Measurements from ENCODE around the gene RTTN. TPM values are rescaled to one million over a fixed set of nuclear protein-coding genes. Genes with fewer than 3 reads are reported as not detected.

RTTN gene
- total and polyA plus RNA-seq, 4 donors, result 1.1 to 14.3 (median 8.8) TPM

DNA sequence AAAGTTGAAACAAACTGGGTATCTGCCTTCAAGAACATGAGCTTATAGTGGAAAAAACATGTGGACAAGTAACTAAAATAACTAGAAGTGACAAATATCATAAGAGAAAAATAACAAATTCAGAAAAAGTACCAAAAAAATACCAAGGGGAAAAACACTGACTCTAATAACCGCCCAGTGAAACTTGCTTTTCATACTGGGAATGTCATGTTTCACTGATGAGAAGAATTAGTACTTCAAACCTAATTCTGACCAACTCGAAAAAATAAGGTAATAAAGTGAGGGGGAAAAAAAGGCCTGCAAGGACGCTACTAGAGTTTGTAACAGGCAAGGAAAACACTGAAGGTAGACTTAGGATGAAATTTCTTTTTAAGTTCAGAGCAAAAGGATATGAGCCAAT lies 83.6 kb downstream of the RTTN start:
- Histone ChIP-seq H3K9me3 (ENCODE audit: control insufficient read depth in 4 of 4, low read length in 3 of 4) (no peaks in the 10 kb centered on the region), H3K27ac (ENCODE audit: low read depth in 1 of 2, low read length in 2 of 2) (no peak overlapping the region), H3K36me3 (ENCODE audit: control insufficient read depth in 4 of 4, insufficient read depth in 3 of 4, low read depth in 1 of 4, low read length in 3 of 4) (peaks cover 0 to 17% (median 10%) of the 10 kb centered on the region in 4 donors), H3K9ac (ENCODE audit: low read depth in 1 of 2, low read length in 2 of 2) (no peak overlapping the region), H3K4me3 (ENCODE audit: low read depth in 1 of 3, low read length in 3 of 3) (no peak overlapping the region), H3K4me1 (ENCODE audit: control insufficient read depth in 4 of 4, insufficient read depth in 4 of 4, low read length in 3 of 4) (no peaks in the 10 kb centered on the region), H3K27me3 (ENCODE audit: control insufficient read depth in 4 of 4, insufficient read depth in 4 of 4, low read length in 3 of 4) (no peaks in the 10 kb centered on the region)
- TF ChIP-seq, protein P1, sequence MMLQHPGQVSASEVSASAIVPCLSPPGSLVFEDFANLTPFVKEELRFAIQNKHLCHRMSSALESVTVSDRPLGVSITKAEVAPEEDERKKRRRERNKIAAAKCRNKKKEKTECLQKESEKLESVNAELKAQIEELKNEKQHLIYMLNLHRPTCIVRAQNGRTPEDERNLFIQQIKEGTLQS (IDR thresholded peaks at IDR 0.05), result no peak
- TF ChIP-seq HNF4G (IDR thresholded peaks at IDR 0.05), result no peak
- TF ChIP-seq EGR1 (IDR thresholded peaks at IDR 0.05; ENCODE audit: low read depth in 2 of 2), result no peak
- TF ChIP-seq RAD21 (IDR thresholded peaks at IDR 0.05), result no peak
- TF ChIP-seq FOXA2 (IDR thresholded peaks at IDR 0.05), result no peak
- TF ChIP-seq SP1 (IDR thresholded peaks at IDR 0.05), result no peak
- TF ChIP-seq YY1 (IDR thresholded peaks at IDR 0.05), result no peak
- TF ChIP-seq RXRA (IDR thresholded peaks at IDR 0.05), result no peak
- TF ChIP-seq, protein P2, sequence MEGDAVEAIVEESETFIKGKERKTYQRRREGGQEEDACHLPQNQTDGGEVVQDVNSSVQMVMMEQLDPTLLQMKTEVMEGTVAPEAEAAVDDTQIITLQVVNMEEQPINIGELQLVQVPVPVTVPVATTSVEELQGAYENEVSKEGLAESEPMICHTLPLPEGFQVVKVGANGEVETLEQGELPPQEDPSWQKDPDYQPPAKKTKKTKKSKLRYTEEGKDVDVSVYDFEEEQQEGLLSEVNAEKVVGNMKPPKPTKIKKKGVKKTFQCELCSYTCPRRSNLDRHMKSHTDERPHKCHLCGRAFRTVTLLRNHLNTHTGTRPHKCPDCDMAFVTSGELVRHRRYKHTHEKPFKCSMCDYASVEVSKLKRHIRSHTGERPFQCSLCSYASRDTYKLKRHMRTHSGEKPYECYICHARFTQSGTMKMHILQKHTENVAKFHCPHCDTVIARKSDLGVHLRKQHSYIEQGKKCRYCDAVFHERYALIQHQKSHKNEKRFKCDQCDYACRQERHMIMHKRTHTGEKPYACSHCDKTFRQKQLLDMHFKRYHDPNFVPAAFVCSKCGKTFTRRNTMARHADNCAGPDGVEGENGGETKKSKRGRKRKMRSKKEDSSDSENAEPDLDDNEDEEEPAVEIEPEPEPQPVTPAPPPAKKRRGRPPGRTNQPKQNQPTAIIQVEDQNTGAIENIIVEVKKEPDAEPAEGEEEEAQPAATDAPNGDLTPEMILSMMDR (IDR thresholded peaks at IDR 0.05; ENCODE audit: low read depth, low read length, missing input control), result no peak
- TF ChIP-seq, protein P3, sequence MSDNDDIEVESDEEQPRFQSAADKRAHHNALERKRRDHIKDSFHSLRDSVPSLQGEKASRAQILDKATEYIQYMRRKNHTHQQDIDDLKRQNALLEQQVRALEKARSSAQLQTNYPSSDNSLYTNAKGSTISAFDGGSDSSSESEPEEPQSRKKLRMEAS (IDR thresholded peaks at IDR 0.05), result no peak
- 96% methylated on average over 3 of the region's 3 CpGs for WGBS
- DNase-seq (ENCODE audit: low spot score), result no peak

DNA sequence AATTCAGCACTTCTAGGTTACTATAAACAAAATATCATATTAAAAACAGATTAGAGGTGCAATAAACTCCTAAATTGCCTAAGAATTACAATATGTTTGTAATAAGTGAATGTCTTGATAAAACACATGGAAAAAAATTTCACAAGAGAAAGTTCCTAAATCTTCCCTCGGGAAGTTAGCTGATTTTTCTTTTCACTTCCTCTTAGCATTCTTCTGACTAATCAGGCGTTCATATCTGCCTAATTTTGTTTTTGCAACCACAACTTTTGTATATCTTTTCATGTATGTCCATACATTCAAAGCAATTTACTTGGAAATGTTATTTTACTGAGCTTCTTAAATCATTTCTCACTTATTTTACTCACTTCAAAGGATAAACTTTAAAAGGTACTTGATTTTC lies 88.5 kb downstream of the RTTN start:
- Histone ChIP-seq H3K4me1 (ENCODE audit: control insufficient read depth in 4 of 4, insufficient read depth in 4 of 4, low read length in 3 of 4) (no peaks in the 10 kb centered on the region), H3K4me3 (ENCODE audit: low read depth in 1 of 3, low read length in 3 of 3) (no peak overlapping the region), H3K9me3 (ENCODE audit: control insufficient read depth in 4 of 4, low read length in 3 of 4) (no peaks in the 10 kb centered on the region), H3K36me3 (ENCODE audit: control insufficient read depth in 4 of 4, insufficient read depth in 3 of 4, low read depth in 1 of 4, low read length in 3 of 4) (peaks cover 0 to 22% (median 9%) of the 10 kb centered on the region in 4 donors), H3K27me3 (ENCODE audit: control insufficient read depth in 4 of 4, insufficient read depth in 4 of 4, low read length in 3 of 4) (no peaks in the 10 kb centered on the region), H3K27ac (ENCODE audit: low read depth in 1 of 2, low read length in 2 of 2) (no peak overlapping the region), H3K9ac (ENCODE audit: low read depth in 1 of 2, low read length in 2 of 2) (no peak overlapping the region)
- TF ChIP-seq FOXA1 (IDR thresholded peaks at IDR 0.05) (no peak), YY1 (IDR thresholded peaks at IDR 0.05) (no peak), NR2F2 (IDR thresholded peaks at IDR 0.05) (no peak), HNF4G (IDR thresholded peaks at IDR 0.05) (no peak), TAF1 (conservative IDR thresholded peaks at IDR 0.05) (no peak), GABPA (IDR thresholded peaks at IDR 0.05 in 1 of 2, conservative IDR thresholded peaks at IDR 0.05 in 1 of 2) (no peak), RXRA (IDR thresholded peaks at IDR 0.05) (no peak), HNF4A (conservative IDR thresholded peaks at IDR 0.05) (no peak), FOXA2 (IDR thresholded peaks at IDR 0.05) (no peak), SP1 (IDR thresholded peaks at IDR 0.05) (no peak), JUND (IDR thresholded peaks at IDR 0.05) (no peak), RAD21 (IDR thresholded peaks at IDR 0.05) (no peak), EGR1 (IDR thresholded peaks at IDR 0.05; ENCODE audit: low read depth in 2 of 2) (no peak)
- TF ChIP-seq, protein P1 (IDR thresholded peaks at IDR 0.05), result no peak
- TF ChIP-seq, protein P4, sequence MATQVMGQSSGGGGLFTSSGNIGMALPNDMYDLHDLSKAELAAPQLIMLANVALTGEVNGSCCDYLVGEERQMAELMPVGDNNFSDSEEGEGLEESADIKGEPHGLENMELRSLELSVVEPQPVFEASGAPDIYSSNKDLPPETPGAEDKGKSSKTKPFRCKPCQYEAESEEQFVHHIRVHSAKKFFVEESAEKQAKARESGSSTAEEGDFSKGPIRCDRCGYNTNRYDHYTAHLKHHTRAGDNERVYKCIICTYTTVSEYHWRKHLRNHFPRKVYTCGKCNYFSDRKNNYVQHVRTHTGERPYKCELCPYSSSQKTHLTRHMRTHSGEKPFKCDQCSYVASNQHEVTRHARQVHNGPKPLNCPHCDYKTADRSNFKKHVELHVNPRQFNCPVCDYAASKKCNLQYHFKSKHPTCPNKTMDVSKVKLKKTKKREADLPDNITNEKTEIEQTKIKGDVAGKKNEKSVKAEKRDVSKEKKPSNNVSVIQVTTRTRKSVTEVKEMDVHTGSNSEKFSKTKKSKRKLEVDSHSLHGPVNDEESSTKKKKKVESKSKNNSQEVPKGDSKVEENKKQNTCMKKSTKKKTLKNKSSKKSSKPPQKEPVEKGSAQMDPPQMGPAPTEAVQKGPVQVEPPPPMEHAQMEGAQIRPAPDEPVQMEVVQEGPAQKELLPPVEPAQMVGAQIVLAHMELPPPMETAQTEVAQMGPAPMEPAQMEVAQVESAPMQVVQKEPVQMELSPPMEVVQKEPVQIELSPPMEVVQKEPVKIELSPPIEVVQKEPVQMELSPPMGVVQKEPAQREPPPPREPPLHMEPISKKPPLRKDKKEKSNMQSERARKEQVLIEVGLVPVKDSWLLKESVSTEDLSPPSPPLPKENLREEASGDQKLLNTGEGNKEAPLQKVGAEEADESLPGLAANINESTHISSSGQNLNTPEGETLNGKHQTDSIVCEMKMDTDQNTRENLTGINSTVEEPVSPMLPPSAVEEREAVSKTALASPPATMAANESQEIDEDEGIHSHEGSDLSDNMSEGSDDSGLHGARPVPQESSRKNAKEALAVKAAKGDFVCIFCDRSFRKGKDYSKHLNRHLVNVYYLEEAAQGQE (IDR thresholded peaks at IDR 0.05), result no peak
- TF ChIP-seq, protein P2 (IDR thresholded peaks at IDR 0.05; ENCODE audit: low read depth, low read length, missing input control), result no peak
- TF ChIP-seq, protein P5, sequence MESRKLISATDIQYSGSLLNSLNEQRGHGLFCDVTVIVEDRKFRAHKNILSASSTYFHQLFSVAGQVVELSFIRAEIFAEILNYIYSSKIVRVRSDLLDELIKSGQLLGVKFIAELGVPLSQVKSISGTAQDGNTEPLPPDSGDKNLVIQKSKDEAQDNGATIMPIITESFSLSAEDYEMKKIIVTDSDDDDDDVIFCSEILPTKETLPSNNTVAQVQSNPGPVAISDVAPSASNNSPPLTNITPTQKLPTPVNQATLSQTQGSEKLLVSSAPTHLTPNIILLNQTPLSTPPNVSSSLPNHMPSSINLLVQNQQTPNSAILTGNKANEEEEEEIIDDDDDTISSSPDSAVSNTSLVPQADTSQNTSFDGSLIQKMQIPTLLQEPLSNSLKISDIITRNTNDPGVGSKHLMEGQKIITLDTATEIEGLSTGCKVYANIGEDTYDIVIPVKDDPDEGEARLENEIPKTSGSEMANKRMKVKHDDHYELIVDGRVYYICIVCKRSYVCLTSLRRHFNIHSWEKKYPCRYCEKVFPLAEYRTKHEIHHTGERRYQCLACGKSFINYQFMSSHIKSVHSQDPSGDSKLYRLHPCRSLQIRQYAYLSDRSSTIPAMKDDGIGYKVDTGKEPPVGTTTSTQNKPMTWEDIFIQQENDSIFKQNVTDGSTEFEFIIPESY (IDR thresholded peaks at IDR 0.05), result no peak
- TF ChIP-seq, protein P3 (IDR thresholded peaks at IDR 0.05), result no peak
- WGBS, result 81% methylated on average over 2 of the region's 2 CpGs
- DNase-seq (ENCODE audit: low spot score), result no peak
